GM21381 (cell line): Measurements from ENCODE around the gene ZNF677.
"Not testable (repeated sequence)": the region's sequence is repeated elsewhere in the genome, so short reads cannot be mapped to it uniquely, and the experiment has no call there.

Source experiments
- ATAC-seq: cut with Tn5 transposase; IDR thresholded peaks from one replicate; pipeline ENCODE4 v1.9.1; 2021; ENCODE audit warnings: mild to moderate bottlenecking, moderate library complexity; ENCODE audit not compliant: unreplicated experiment

Gene ZNF677

GRCh38 chr19:53195265-53195903 lies 59.3 kb downstream of the ZNF677 start:
- ATAC-seq: no peak

GRCh38 chr19:53193535-53194222 lies 61.0 kb downstream of the ZNF677 start:
- ATAC-seq: no peak

- no peak for ATAC-seq
Measured at GRCh38 chr19:53192771-53193534, 61.7 kb downstream of the ZNF677 start, which contains the start of gene ZNF665. ZNF665 (minus strand) TSS chr19:53193358; CDS start chr19:53182898, 10,460 bp downstream.

GRCh38 chr19:53190253-53190652 lies 64.4 kb downstream of the ZNF677 start:
- ATAC-seq: no peak

- ATAC-seq: not testable (repeated sequence)
Measured at GRCh38 chr19:53189691-53190198, 64.9 kb downstream of the ZNF677 start.
